Measurements from ENCODE around the gene SCN4A. TPM values are rescaled to one million over a fixed set of nuclear protein-coding genes. Genes with fewer than 3 reads are reported as not detected.

SCN4A gene
- total RNA-seq, 1 donor from 2014 or later: 0.10 TPM

DNA sequence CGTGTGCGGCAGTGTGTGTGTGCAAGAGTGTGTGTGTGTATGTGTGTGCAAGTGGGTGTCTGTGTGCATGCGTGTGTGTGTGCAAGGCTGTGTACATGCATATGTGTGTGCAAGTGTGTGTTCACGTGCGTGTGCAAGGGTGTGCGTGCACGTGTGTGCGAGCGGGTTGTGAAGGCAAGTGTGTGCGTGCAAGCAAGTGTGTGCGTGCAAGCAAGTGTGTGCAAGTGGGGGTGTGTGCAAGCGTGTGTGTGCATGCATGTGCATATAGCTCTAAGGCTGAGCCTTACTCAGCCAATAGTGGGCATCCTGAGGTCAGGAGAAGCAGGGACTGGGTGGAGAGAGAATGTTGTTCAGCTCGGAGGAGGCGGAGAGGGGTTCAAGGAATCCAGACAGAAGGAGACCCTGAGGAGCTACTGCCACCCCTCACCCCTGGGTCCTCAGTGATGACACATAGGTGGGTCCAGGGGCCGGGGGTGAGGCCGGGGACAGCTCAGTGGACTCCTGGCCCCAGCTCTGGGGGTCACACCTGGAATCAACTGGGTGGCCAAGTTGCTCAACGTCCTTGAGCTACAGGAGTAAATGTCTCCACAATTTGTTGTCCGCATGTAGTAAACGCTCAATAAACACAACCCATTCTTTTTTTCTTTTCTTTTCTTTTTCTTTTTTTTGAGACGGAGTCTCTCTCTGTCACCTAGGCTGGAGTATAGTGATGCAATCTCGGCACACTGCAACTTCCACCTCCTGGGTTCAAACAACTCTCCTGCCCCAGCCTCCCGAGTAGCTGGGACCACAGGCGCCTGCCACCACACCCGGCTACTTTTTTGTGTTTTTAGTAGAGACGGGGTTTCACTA is 27.2 kb upstream of the SCN4A start:
- Mint-ChIP-seq H3K27me3 (peaks cover 39% of the 10 kb centered on the region), H3K36me3 (ENCODE audit: insufficient read depth) (no peaks in the 10 kb centered on the region), H3K27ac (no peak overlapping the region), H3K4me1 (ENCODE audit: low read depth) (peaks cover 2% of the 10 kb centered on the region), H3K4me3 (ENCODE audit: low read depth) (peak overlapping the region; percentile 52), H3K9me3 (ENCODE audit: low read depth) (no peaks in the 10 kb centered on the region)
- TF ChIP-seq CTCF (IDR thresholded peaks at IDR 0.05; ENCODE audit: unreplicated experiment): no peak
- no peak for DNase-seq (ENCODE audit: low spot score, unreplicated experiment)

- no peak for TF ChIP-seq CTCF (IDR thresholded peaks at IDR 0.05; ENCODE audit: unreplicated experiment)
- no peaks in the 10 kb centered on the region for H3K9me3 Mint-ChIP-seq (ENCODE audit: low read depth)
- H3K36me3 Mint-ChIP-seq (ENCODE audit: insufficient read depth): no peaks in the 10 kb centered on the region
- no peak overlapping the region for H3K27ac Mint-ChIP-seq
- DNase-seq (ENCODE audit: low spot score, unreplicated experiment): no peak
- H3K4me1 Mint-ChIP-seq (ENCODE audit: low read depth): peaks cover 1% of the 10 kb centered on the region
- peaks cover 44% of the 10 kb centered on the region for H3K27me3 Mint-ChIP-seq
- H3K4me3 Mint-ChIP-seq (ENCODE audit: low read depth): peak overlapping the region; percentile 52
Observed at GRCh38 chr17:63998721-63999679, 26.3 kb upstream of the SCN4A start.

DNA sequence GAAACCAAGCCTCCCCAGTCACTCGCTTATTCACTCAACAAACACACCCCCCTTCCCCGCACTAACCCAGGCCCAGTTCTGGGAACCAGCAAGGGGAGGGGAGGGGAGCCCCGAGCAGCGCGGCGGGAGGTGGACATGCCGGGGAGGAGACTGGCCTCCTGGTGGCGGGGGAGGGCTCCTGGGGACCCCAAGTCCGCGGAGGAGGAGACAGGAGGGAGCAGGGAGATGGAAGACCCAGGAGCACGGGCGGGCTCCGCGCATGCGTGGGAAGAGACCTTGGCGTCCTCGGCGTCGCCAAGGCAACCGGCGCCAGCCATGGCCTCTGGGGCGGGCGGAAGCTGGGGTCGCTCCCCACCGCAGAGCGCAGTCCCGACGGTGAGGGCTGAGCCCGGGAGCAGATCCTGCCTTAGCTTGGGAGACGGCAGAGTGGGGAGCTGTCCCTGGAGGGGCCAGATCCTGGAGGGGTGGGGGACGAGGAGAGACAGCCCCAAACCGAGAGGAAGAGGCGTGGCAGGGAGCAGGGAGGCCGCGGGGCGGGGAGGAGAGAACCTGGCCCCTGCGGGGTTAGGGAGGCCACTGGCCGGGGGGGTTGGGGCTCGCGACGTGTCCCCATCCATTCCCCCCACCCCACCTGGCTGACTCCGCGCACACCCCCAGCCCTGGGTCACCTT is 25.5 kb upstream of the SCN4A start, which contains the start of gene PRR29:
PRR29 (plus strand) TSS at position 302 of the 671 bp plus-strand sequence; CDS start at position 316, 14 bp downstream.
- TF ChIP-seq CTCF (IDR thresholded peaks at IDR 0.05; ENCODE audit: unreplicated experiment): no peak
- H3K36me3 Mint-ChIP-seq (ENCODE audit: insufficient read depth): no peaks in the 10 kb centered on the region
- peaks cover 1% of the 10 kb centered on the region for H3K4me1 Mint-ChIP-seq (ENCODE audit: low read depth)
- H3K4me3 Mint-ChIP-seq (ENCODE audit: low read depth): peak within 1 kb of the TSS; percentile 88
- H3K27me3 Mint-ChIP-seq: peaks cover 46% of the 10 kb centered on the region
- no peaks in the 10 kb centered on the region for H3K9me3 Mint-ChIP-seq (ENCODE audit: low read depth)
- no peak within 1 kb of the TSS for H3K27ac Mint-ChIP-seq
- peak; percentile 70 for DNase-seq (ENCODE audit: low spot score, unreplicated experiment)

DNA sequence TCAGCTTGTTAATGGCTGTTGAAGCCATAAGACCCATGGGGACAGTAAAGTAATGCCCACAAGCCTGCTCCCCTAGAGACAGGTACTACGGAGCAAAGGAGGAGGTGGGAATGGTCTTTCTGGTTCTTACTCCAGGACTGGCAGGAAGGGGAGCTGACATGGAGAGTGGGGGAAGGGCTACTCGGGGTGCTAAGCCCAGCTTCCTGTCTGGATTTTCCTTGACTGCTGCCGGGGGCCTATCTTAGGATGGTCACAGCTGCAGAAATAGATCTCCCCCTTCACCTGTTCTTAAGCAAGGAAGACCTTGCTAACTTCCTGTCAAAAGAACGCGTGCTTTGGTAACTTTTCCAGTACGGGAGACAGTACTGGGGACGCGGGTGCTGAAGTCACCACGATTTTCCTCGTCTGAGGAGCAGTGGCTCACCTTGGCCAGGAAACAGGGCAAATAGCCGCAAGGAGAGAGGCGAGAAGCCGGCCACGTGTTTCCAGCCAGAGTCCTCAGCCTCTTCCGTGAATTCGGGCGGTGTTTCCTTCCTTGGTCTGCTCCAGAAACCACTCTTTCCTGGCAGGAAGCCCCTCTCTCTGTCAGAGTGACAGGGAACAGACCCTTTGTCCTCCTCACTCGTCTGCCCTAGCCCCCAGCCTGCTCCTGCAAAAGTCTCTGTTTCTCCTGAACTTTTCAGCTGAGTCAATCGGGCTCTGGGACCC is 24.8 kb upstream of the SCN4A start:
- Mint-ChIP-seq H3K4me1 (ENCODE audit: low read depth) (peaks cover 1% of the 10 kb centered on the region), H3K36me3 (ENCODE audit: insufficient read depth) (no peaks in the 10 kb centered on the region), H3K27me3 (peaks cover 50% of the 10 kb centered on the region), H3K9me3 (ENCODE audit: low read depth) (no peaks in the 10 kb centered on the region), H3K27ac (no peak overlapping the region), H3K4me3 (ENCODE audit: low read depth) (peak overlapping the region; percentile 88)
- no peak for TF ChIP-seq CTCF (IDR thresholded peaks at IDR 0.05; ENCODE audit: unreplicated experiment)
- no peak for DNase-seq (ENCODE audit: low spot score, unreplicated experiment)
